NCI-H2171 (cell line): ENCODE measurements around the gene UTP11.
A peak's percentile ranks its signal among the peaks of the same experiment; 100 is the strongest.

Experiments used
- DNase-seq: peaks from one replicate; lab custom pipeline; 2025; lab: John Stamatoyannopoulos, UW

UTP11 gene

GRCh38 chr1:38046333-38046883 lies 33.9 kb downstream of the UTP11 start, which contains the start of gene POU3F1:
POU3F1 (minus strand) TSS chr1:38046793; CDS start chr1:38046743, 50 bp downstream.
- no peak for DNase-seq

- peak; percentile 88 for DNase-seq
Measured at GRCh38 chr1:38046884-38047602, 34.5 kb downstream of the UTP11 start.

GRCh38 chr1:38047603-38048141 lies 35.1 kb downstream of the UTP11 start:
- DNase-seq, result no peak

- no peak for DNase-seq
Measured at GRCh38 chr1:38050397-38051078, 38.0 kb downstream of the UTP11 start.

GRCh38 chr1:38051079-38051543 lies 38.6 kb downstream of the UTP11 start:
- DNase-seq, result no peak

- no peak for DNase-seq
Measured at GRCh38 chr1:38052750-38053415, 40.3 kb downstream of the UTP11 start.

- no peak for DNase-seq
Measured at GRCh38 chr1:38053416-38054091, 41.0 kb downstream of the UTP11 start.

GRCh38 chr1:38055398-38055797 lies 42.9 kb downstream of the UTP11 start:
- no peak for DNase-seq

GRCh38 chr1:38055965-38056364 lies 43.4 kb downstream of the UTP11 start:
- DNase-seq, result no peak

GRCh38 chr1:38059635-38060250 lies 47.2 kb downstream of the UTP11 start:
- no peak for DNase-seq

- DNase-seq, result no peak
Measured at GRCh38 chr1:38060498-38060897, 48.0 kb downstream of the UTP11 start.

- DNase-seq, result no peak
Measured at GRCh38 chr1:38061290-38061689, 48.8 kb downstream of the UTP11 start.

- DNase-seq, result no peak
Measured at GRCh38 chr1:38061883-38062328, 49.4 kb downstream of the UTP11 start.

- peak; percentile 89 for DNase-seq
Measured at GRCh38 chr1:38062361-38063288, 50.1 kb downstream of the UTP11 start.

GRCh38 chr1:38063616-38064015 lies 51.1 kb downstream of the UTP11 start:
- DNase-seq, result no peak

GRCh38 chr1:38064197-38064903 lies 51.8 kb downstream of the UTP11 start:
- DNase-seq, result no peak

- DNase-seq, result no peak
Measured at GRCh38 chr1:38068220-38068979, 55.9 kb downstream of the UTP11 start.

- no peak for DNase-seq
Measured at GRCh38 chr1:38068980-38069340, 56.4 kb downstream of the UTP11 start.
